OCI-LY7 (cell line): ENCODE measurements around the gene LATS2. TPM values are rescaled to one million over a fixed set of nuclear protein-coding genes. Genes with fewer than 3 reads are reported as not detected.
A peak's percentile ranks its signal among the peaks of the same experiment; 100 is the strongest.
"Not testable (repeated sequence)": the region's sequence is repeated elsewhere in the genome, so short reads cannot be mapped to it uniquely, and the experiment has no call there.

ENCODE experiments used
- BruUV-seq: library from RNA; stranded (reverse); fragments of 400-500 nt; replicated peaks from 2 replicates; lab custom pipeline; 2021; lab: Mats Ljungman, UMichigan
- CTCF ChIA-PET: fragments of 300-600 bp; sonication (Branson Sonifier 250); formaldehyde crosslinking; loops from one replicate; lab custom pipeline; 2022; ENCODE audit warnings: antibody characterized with exemption; ENCODE audit not compliant: unreplicated experiment; lab: Charles Lee
- POLR2A ChIA-PET: fragments of 300-600 bp; sonication (Branson Sonifier 250); formaldehyde crosslinking; loops from one replicate; lab custom pipeline; 2022; ENCODE audit warnings: antibody characterized with exemption; lab: Charles Lee
- DNase-seq: peaks from one replicate; pipeline ENCODE4 v3.0.0-alpha.2; 2015; ENCODE audit warnings: low spot score
- H2AFZ ChIP-seq: fragments of 200-600 bp; sonication (generic), shearing (Covaris generic); 2 replicates; pipeline ENCODE4 v1.6.1; 2014; ENCODE audit warnings: mild to moderate bottlenecking, antibody characterized with exemption, low read length, moderate library complexity
- H3K27ac ChIP-seq: fragments of 200-600 bp; sonication (generic); 2 replicates; pipeline ENCODE4 v1.5.1; 2014; ENCODE audit warnings: mixed run types, low read depth, mild to moderate bottlenecking, moderate library complexity, low read length, inconsistent platforms; ENCODE audit not compliant: poor library complexity, severe bottlenecking
- H3K36me3 ChIP-seq: fragments of 200-600 bp; sonication (generic); 2 replicates; pipeline ENCODE4 v1.6.1; 2014; ENCODE audit warnings: mild to moderate bottlenecking, antibody characterized with exemption, low read length, moderate library complexity, mixed read lengths; ENCODE audit not compliant: insufficient read depth
- H3K4me1 ChIP-seq: fragments of 200-600 bp; sonication (generic); 2 replicates; pipeline ENCODE4 v1.5.1; 2014; ENCODE audit warnings: mild to moderate bottlenecking, low read length; ENCODE audit not compliant: insufficient read depth, poor library complexity, severe bottlenecking
- H3K4me2 ChIP-seq: fragments of 200-600 bp; sonication (generic); 2 replicates; pipeline ENCODE4 v1.6.1; 2014; ENCODE audit warnings: mild to moderate bottlenecking, low read length
- H3K4me3 ChIP-seq: fragments of 200-600 bp; sonication (generic); 2 replicates; pipeline ENCODE4 v1.5.1; 2014; ENCODE audit warnings: mild to moderate bottlenecking, low read depth, low read length; ENCODE audit not compliant: poor library complexity, severe bottlenecking
- H3K79me2 ChIP-seq: fragments of 200-600 bp; sonication (generic); 2 replicates; pipeline ENCODE4 v1.6.1; 2016; ENCODE audit warnings: low read depth, mild to moderate bottlenecking, low read length, moderate library complexity, mixed read lengths; ENCODE audit not compliant: insufficient read depth
- H3K9me2 ChIP-seq: fragments of 200-600 bp; sonication (generic); 2 replicates; pipeline ENCODE4 v1.6.1; 2016; ENCODE audit warnings: mild to moderate bottlenecking, low read length, mixed read lengths; ENCODE audit not compliant: insufficient read depth
- H3K9me3 ChIP-seq: fragments of 200-600 bp; sonication (generic); 2 replicates; pipeline ENCODE4 v1.6.1; 2014; ENCODE audit warnings: mild to moderate bottlenecking, mixed run types, low read length, mixed read lengths
- H4K20me1 ChIP-seq: fragments of 200-600 bp; sonication (generic); 2 replicates; pipeline ENCODE4 v1.6.1; 2014; ENCODE audit warnings: mild to moderate bottlenecking, antibody characterized with exemption, low read length, moderate library complexity, mixed read lengths; ENCODE audit not compliant: insufficient read depth
- EZH2phosphoT487 ChIP-seq: fragments of 200-600 bp; sonication (generic); IDR thresholded peaks from 2 replicates; pipeline ENCODE4 v1.6.1; 2018; ENCODE audit warnings: low read depth, borderline replicate concordance, mild to moderate bottlenecking, mixed run types, antibody characterized with exemption, low read length, moderate library complexity, mixed read lengths
- intact Hi-C: fragments of 100-400 bp; cut with micrococcal nuclease; formaldehyde crosslinking; loops from one replicate; pipeline ENCODE4 v1.10.0; 2022; ENCODE audit not compliant: unreplicated experiment
- total RNA-seq, 2 experiments: library from RNA; depleted of rRNA in 1 of 2; stranded (reverse); fragments of >200 nt in 1 of 2; shearing (Covaris generic) in 1 of 2; gene quantifications; 2 replicates each; pipeline ENCODE4 v1.2.3, GENCODE V29; 2014 to 2022
- TF ChIP-seq, protein P1 (sequence below): fragments of 200-600 bp; sonication (generic); conservative IDR thresholded peaks from 2 replicates; pipeline ENCODE4 v1.5.1; 2014; ENCODE audit warnings: mild to moderate bottlenecking, antibody characterized with exemption, low read length, moderate library complexity, mixed read lengths

Gene LATS2
- total RNA-seq, 2 experiments from 2014 or later, result 0.19 to 1.3 TPM

DNA sequence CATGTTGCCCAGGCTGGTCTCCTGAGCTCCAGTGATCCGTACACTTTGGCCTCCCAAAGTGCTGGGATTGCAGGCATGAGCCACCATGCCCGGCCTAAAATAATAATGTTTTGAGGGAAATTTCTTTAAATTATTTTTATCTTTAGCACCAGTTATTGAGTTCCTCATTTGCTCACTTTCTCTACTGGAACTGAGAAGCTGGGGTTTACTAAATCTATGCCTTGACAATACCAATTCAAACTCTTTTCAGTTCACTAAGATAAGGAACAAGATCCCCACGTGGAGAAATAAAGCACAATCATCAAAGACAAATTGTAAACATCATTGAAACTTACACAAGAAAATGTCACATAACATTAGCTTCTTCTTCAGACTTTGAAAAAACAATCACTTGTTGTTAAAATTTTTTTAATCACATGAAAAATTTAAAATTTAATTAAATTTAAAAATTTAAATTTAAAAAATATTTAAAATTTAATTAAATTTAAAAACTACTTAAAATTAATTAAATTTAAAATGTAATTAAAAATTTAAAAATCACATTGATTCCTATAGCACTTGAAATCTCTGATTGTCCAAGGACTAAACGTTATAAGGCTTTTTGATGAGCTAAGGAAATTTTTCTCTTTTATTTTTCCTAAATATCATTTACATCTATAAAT lies 133.7 kb downstream of the LATS2 start:
- H3K9me3 ChIP-seq, result no peaks in the 10 kb centered on the region
- no peak for TF ChIP-seq EZH2phosphoT487
- TF ChIP-seq, protein P1, sequence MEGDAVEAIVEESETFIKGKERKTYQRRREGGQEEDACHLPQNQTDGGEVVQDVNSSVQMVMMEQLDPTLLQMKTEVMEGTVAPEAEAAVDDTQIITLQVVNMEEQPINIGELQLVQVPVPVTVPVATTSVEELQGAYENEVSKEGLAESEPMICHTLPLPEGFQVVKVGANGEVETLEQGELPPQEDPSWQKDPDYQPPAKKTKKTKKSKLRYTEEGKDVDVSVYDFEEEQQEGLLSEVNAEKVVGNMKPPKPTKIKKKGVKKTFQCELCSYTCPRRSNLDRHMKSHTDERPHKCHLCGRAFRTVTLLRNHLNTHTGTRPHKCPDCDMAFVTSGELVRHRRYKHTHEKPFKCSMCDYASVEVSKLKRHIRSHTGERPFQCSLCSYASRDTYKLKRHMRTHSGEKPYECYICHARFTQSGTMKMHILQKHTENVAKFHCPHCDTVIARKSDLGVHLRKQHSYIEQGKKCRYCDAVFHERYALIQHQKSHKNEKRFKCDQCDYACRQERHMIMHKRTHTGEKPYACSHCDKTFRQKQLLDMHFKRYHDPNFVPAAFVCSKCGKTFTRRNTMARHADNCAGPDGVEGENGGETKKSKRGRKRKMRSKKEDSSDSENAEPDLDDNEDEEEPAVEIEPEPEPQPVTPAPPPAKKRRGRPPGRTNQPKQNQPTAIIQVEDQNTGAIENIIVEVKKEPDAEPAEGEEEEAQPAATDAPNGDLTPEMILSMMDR, result no peak
- no peak overlapping the region for H3K4me2 ChIP-seq
- H2AFZ ChIP-seq, result no peak overlapping the region
- H4K20me1 ChIP-seq, result no peaks in the 10 kb centered on the region
- H3K27ac ChIP-seq, result no peak overlapping the region
- ChIA-PET POLR2A (interaction anchor here (0.5 to 1.0 kb wide), 2 partner anchors 224 to 374 kb away, joined by 3 read pairs; no protein-coding TSS in a partner anchor), CTCF (no interaction called here)
- intact Hi-C loops, result loop anchor here (10.0 kb wide), 2 partner anchors 363 to 733 kb away; partner anchors contain the start of genes GJB2 and IFT88
- DNase-seq, result no peak
- H3K9me2 ChIP-seq, result no peaks in the 10 kb centered on the region
- BruUV-seq, result no TSS peak
- no peaks in the 10 kb centered on the region for H3K79me2 ChIP-seq
- H3K36me3 ChIP-seq, result no peaks in the 10 kb centered on the region
- H3K4me1 ChIP-seq, result peaks cover 2% of the 10 kb centered on the region
- H3K4me3 ChIP-seq, result no peak overlapping the region

DNA sequence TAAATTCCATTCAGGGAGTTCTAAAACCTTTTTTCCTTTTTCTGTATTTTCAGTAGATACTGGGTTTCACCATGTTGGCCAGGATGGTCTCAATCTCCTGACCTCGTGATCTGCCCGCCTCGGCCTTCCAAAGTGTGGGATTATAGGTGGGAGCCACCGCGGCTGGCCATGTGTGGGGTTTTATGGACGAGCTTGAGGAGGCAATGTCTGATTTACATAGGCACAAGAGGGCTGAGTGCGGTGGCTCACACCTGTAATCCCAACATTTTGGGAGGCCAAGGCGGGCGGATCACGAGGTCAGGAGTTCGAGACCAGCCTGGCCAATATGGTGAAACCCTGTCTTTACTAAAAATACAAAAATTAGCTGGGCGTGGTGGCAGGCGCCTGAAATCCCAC lies 136.0 kb downstream of the LATS2 start:
- not testable (repeated sequence) for H3K4me3 ChIP-seq, H2AFZ ChIP-seq, H3K79me2 ChIP-seq, H3K9me2 ChIP-seq, BruUV-seq, H3K9me3 ChIP-seq, H4K20me1 ChIP-seq, H3K4me2 ChIP-seq, H3K4me1 ChIP-seq, DNase-seq, H3K36me3 ChIP-seq, H3K27ac ChIP-seq
- CTCF ChIA-PET, result interaction anchor here (1.2 kb wide), 1 partner anchor 11 kb away, joined by 3 read pairs; no protein-coding TSS in a partner anchor
- intact Hi-C loops, result loop anchor here (1.0 to 10.0 kb wide), 4 partner anchors 213 to 731 kb away; partner anchors contain the start of genes GJB2 and IFT88
- POLR2A ChIA-PET, result interaction anchor here (0.7 kb wide), 1 partner anchor 206 kb away, joined by 3 read pairs; no protein-coding TSS in a partner anchor

DNA sequence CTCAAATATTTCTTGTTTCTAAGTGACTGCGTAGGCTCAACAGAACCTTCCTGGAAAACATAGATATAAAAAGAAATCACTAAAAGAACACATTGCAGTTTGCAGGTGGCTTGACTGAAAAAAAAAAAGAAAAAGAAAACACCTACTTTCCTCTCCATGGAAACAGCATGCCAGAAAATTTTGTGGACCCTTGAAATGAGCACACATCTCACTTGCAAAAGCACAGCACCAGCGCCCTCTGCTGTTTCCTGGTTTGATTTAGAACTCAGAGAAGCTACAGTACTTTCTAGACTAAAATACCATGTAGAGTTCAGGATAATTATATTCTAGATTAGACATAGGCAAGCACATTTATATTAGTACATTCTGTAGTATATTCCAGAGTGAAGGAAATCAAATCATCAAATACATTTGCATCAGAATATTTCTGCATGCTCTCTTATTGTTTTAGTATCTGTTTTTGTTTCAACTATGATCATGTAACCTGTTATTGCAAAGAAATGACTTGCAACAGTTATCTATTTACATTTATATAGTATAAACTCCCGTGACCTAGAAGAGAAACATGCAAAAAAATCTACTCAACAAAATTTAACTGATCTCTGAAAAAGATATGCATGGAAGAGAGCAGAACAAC lies 136.5 kb downstream of the LATS2 start:
- H3K36me3 ChIP-seq, result no peaks in the 10 kb centered on the region
- DNase-seq, result peak; percentile 81
- H3K4me3 ChIP-seq, result no peak overlapping the region
- CTCF ChIA-PET, result no interaction called here
- BruUV-seq, result no TSS peak
- no peaks in the 10 kb centered on the region for H4K20me1 ChIP-seq
- H3K27ac ChIP-seq, result no peak overlapping the region
- POLR2A ChIA-PET, result interaction anchor here (0.7 kb wide), 1 partner anchor 206 kb away, joined by 3 read pairs; no protein-coding TSS in a partner anchor
- TF ChIP-seq EZH2phosphoT487, result no peak
- TF ChIP-seq, protein P1, result peak; percentile 97
- H3K9me3 ChIP-seq, result no peaks in the 10 kb centered on the region
- no peaks in the 10 kb centered on the region for H3K79me2 ChIP-seq
- H3K4me2 ChIP-seq, result no peak overlapping the region
- H2AFZ ChIP-seq, result no peak overlapping the region
- H3K9me2 ChIP-seq, result no peaks in the 10 kb centered on the region
- peaks cover 2% of the 10 kb centered on the region for H3K4me1 ChIP-seq
- intact Hi-C loops, result loop anchor here (1.0 to 10.0 kb wide), 4 partner anchors 212 to 730 kb away; partner anchors contain the start of genes GJB2 and IFT88
